Gastrocnemius medialis (tissue), 4 donors: ENCODE data around the gene SCD5. TPM values are rescaled to one million over a fixed set of nuclear protein-coding genes. Genes with fewer than 3 reads are reported as not detected.

Source experiments
- ATAC-seq, 2 donors: fragments of 150-250 bp; one replicate each; pipeline ENCODE4 v1.9.1; 2016
- DNase-seq, 2 donors: peaks; one replicate each; pipeline ENCODE4 v3.0.0-alpha.2; 2019
- H3K27ac ChIP-seq, 4 donors: fragments of 200-600 bp; sonication (generic); 1 replicate in 1 of 4; 2 replicates in 3 of 4; pipeline ENCODE4 v1.5.1; 2016 to 2018; ENCODE audit warnings: mild to moderate bottlenecking in 2 of 4, moderate library complexity in 1 of 4
- H3K27me3 ChIP-seq, 3 donors: fragments of 200-600 bp; sonication (generic) in 2 of 3; 1 replicate in 1 of 3; 2 replicates in 2 of 3; pipeline versions ENCODE4 v1.5.1 to v1.6.0; 2016 to 2019; ENCODE audit warnings: mild to moderate bottlenecking in 1 of 3, moderate library complexity in 1 of 3
- H3K36me3 ChIP-seq, 2 donors: fragments of 200-600 bp; sonication (generic) in 1 of 2; one replicate each; pipeline ENCODE4 v1.5.1; 2017 to 2018
- H3K4me1 ChIP-seq, 2 donors: fragments of 200-600 bp; sonication (generic) in 1 of 2; one replicate each; pipeline ENCODE4 v1.5.1; 2016 to 2017; ENCODE audit warnings: mild to moderate bottlenecking in 2 of 2
- H3K4me3 ChIP-seq, 4 donors: fragments of 200-600 bp; sonication (generic) in 3 of 4; 1 replicate in 1 of 4; 2 replicates in 3 of 4; pipeline ENCODE4 v1.5.1; 2016 to 2019; ENCODE audit warnings: mild to moderate bottlenecking in 2 of 4
- H3K9me3 ChIP-seq, 3 donors: fragments of 200-600 bp; sonication (generic) in 2 of 3; 1 replicate in 1 of 3; 2 replicates in 2 of 3; pipeline ENCODE4 v1.5.1; 2016 to 2019
- POLR2A ChIP-seq, 2 donors: fragments of 450-650 bp; IDR thresholded peaks; one replicate each; pipeline ENCODE4 v1.6.1; 2017; ENCODE audit warnings: antibody characterized with exemption in 2 of 2, mild to moderate bottlenecking in 2 of 2, moderate library complexity in 2 of 2
- in situ Hi-C, 4 donors: fragments of 200-750 bp; cut with MboI; loops; one replicate each; pipeline versions ENCODE4 v1.15.0 to v1.8.0; 2017; ENCODE audit warnings: low sequenced_read_pairs in 4 of 4
- intact Hi-C: fragments of 100-400 bp; cut with DNase I; formaldehyde crosslinking; loops from one replicate; pipeline ENCODE4 v1.15.1; 2023; ENCODE audit warnings: low total_unique reads
- total RNA-seq, 4 donors: library from RNA; depleted of rRNA; stranded (reverse); fragments of >200 nt; gene quantifications; one replicate each; pipeline versions ENCODE4 v1.1.0 to v1.2.3, GENCODE V29; 2016
- TF ChIP-seq, protein P1 (sequence below), 5 experiments: fragments of 450-650 bp in 3 of 5; fragments of 200-600 bp in 2 of 5; sonication (generic) in 2 of 5; IDR thresholded peaks in 4 of 5; conservative IDR thresholded peaks in 1 of 5; 1 replicate in 4 of 5; 2 replicates in 1 of 5; pipeline ENCODE4 v1.5.1; 2016 to 2019; ENCODE audit warnings: antibody characterized with exemption in 5 of 5, mild to moderate bottlenecking in 3 of 5, moderate library complexity in 3 of 5

SCD5 gene
- total RNA-seq, 4 donors from 2014 or later = 0.68 to 2.4 (median 1.4) TPM

DNA sequence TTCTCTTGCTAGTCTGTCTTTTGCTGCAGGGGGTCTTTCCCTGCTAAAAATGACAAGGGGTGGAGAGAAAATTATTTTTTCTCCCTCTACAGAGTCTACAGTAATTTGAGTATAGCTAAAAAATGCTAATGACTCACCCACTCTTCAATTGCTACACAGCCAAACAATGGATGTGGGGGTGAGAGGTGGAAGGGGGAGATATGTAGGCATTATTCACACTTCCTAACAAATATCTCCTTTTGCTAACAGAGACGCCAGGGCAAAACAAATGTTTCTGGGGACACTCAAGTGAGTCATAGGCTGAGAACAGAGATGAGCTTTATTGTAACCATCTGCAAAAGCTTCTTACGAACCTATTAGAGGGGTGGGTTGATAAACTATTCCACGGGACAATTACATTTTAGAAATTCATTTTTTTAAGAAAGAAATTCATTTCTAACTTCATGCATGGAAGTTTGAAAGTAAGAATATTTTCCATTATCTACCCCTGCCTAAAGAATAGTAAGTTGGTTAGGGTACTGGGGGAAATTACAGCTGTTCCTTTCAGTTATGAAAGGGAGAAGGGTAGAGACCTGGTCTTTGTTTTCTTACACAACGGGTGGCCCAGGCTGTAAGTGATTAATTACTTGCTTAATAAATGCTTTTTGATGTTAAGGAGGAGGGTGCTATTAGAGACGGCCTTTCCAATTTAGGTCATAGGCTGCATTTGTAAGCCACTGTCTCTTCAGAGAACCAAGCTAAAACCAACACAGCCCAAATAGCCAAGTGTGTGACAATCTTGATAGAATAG, 12.8 kb downstream of the SCD5 start:
- no peak for DNase-seq
- Histone ChIP-seq H3K4me3 (no peak overlapping the region), H3K9me3 (no peaks in the 10 kb centered on the region), H3K27ac (no peak overlapping the region), H3K27me3 (peaks cover 0 to 4% (median 0%) of the 10 kb centered on the region in 3 donors), H3K36me3 (no peaks in the 10 kb centered on the region), H3K4me1 (no peaks in the 10 kb centered on the region)
- ATAC-seq = no peak
- intact Hi-C loops (no loop called here), in situ Hi-C loops (no loop called here)
- TF ChIP-seq POLR2A (IDR thresholded peaks at IDR 0.05) = no peak
- TF ChIP-seq, protein P1, sequence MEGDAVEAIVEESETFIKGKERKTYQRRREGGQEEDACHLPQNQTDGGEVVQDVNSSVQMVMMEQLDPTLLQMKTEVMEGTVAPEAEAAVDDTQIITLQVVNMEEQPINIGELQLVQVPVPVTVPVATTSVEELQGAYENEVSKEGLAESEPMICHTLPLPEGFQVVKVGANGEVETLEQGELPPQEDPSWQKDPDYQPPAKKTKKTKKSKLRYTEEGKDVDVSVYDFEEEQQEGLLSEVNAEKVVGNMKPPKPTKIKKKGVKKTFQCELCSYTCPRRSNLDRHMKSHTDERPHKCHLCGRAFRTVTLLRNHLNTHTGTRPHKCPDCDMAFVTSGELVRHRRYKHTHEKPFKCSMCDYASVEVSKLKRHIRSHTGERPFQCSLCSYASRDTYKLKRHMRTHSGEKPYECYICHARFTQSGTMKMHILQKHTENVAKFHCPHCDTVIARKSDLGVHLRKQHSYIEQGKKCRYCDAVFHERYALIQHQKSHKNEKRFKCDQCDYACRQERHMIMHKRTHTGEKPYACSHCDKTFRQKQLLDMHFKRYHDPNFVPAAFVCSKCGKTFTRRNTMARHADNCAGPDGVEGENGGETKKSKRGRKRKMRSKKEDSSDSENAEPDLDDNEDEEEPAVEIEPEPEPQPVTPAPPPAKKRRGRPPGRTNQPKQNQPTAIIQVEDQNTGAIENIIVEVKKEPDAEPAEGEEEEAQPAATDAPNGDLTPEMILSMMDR (IDR thresholded peaks at IDR 0.05 in 4 of 5, conservative IDR thresholded peaks at IDR 0.05 in 1 of 5) = no peak

DNA sequence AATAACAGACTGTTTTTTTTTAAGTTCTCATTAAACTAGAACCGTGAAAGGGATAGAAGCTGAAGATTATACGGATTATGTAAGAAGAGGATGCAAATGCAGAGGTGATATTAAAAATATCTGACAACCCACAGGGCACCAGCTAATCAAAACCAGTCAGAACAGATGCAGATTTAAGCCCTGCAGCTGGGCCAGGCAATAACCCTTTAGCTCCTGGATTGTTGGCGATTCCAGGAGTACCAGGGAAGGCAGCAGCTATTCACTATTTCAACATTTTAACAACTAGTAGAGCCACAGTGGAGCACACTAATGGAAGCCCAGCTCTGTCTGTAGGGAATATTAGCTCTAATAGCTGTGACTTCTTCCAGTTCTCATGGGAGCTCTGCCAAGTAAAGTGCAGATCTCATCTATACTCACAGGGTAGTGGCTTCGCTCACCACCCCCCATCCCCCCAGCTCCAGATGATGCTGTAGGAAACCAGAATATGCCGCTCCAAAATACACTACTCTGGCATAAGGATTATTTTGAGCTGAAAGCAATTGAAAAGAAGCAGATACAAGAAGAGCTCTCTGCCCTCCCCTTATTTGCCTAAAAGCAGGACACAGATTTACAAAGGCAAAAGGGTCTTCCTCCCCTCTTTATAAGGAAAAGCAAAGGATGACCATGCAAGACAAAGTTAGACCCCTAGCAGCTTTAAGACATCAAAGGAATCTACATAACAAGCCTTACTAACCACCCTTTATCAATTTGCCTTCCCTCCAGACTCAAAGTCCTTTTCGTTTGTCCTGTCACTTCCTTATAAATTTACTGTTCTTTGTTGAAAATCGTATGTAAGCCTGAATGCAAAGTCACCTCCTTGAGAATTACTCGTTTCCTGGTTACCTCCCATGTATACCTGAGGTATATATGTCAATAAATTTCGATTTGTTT, 13.7 kb downstream of the SCD5 start:
- H3K4me1 ChIP-seq = no peaks in the 10 kb centered on the region

DNA sequence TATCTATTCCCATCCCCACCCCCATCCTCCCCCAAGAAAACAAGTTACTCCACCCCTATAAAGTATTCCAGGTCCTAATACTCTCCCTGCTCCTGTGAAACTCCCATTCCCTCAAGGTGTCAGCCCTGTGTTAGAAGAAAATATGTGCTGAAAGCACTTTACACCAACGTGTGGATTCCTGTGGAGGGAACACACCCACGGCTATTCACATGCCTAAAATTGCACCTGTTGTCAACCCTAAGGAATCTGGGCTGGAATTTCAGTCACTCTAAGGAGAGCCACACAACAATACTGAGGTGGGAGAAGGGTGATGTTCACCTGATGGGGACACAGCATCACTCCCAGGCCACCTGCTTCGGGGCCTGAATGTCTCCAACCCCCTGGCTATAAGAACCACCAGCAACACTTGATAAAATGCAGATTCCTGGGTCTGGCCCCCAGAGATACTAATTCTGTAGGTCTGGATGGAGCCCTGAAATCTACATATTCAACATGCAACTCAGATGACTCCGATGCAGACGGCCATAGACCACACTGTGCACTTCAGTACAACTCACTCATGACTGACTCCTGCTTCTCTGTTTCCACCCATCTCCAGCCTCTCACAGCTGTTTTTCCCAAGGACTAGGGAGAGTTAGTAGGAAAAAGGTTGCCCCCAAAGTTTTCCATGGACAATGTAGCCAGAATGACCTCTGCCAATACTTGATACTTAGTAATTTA, 15.8 kb downstream of the SCD5 start:
- H3K9me3 ChIP-seq = no peaks in the 10 kb centered on the region
- no peak overlapping the region for H3K4me3 ChIP-seq
- H3K4me1 ChIP-seq = no peaks in the 10 kb centered on the region
- no peak for TF ChIP-seq POLR2A (IDR thresholded peaks at IDR 0.05)
- no peaks in the 10 kb centered on the region for H3K36me3 ChIP-seq
- ATAC-seq (no peak), DNase-seq (no peak)
- peaks cover 0 to 4% (median 0%) of the 10 kb centered on the region in 3 donors for H3K27me3 ChIP-seq
- intact Hi-C loops (no loop called here), in situ Hi-C loops (no loop called here)
- H3K27ac ChIP-seq = no peak overlapping the region

More for the DNA sequence above, 13.7 kb downstream of the SCD5 start:
- intact Hi-C loops = no loop called here
- Histone ChIP-seq H3K36me3 (no peaks in the 10 kb centered on the region), H3K9me3 (no peaks in the 10 kb centered on the region), H3K27me3 (peaks cover 0 to 4% (median 0%) of the 10 kb centered on the region in 3 donors), H3K27ac (no peak overlapping the region), H3K4me3 (no peak overlapping the region)
- DNase-seq (no peak), ATAC-seq (no peak)
- in situ Hi-C loops = no loop called here
- no peak for TF ChIP-seq POLR2A (IDR thresholded peaks at IDR 0.05)
- TF ChIP-seq, protein P1 (IDR thresholded peaks at IDR 0.05 in 4 of 5, conservative IDR thresholded peaks at IDR 0.05 in 1 of 5) = no peak

DNA sequence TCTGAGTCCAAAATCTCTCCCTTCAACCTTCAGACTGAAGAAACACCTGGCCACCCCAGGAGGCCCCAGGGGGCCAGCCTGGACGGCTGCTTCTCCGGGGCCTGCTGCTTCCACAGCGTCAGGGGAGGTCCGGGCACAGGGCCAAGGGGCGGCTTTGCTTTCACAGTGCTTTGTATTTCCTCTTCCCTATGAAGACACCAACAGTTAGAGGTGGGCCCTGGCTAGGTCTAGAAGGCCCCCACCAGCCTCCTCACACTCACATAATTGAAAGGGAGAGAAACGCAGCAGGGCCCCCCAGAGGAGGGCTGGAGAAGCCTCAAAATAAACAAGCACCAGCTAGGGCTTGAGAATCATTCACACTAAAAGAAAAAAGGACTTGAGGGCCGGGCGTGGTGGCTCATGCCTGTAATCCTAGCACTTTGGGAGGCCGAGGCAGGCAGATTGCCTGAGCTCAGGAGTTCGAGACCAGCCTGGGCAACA, 17.8 kb downstream of the SCD5 start:
- Histone ChIP-seq H3K27ac (no peak overlapping the region), H3K9me3 (no peaks in the 10 kb centered on the region), H3K27me3 (no peaks in the 10 kb centered on the region), H3K4me1 (no peaks in the 10 kb centered on the region), H3K36me3 (no peaks in the 10 kb centered on the region), H3K4me3 (no peak overlapping the region)
- in situ Hi-C loops (no loop called here), intact Hi-C loops (no loop called here)
- no peak for TF ChIP-seq POLR2A (IDR thresholded peaks at IDR 0.05)
- TF ChIP-seq, protein P1 (IDR thresholded peaks at IDR 0.05 in 4 of 5, conservative IDR thresholded peaks at IDR 0.05 in 1 of 5) = no peak
- no peak for ATAC-seq
- DNase-seq = no peak
